Fibroblast of lung (primary cell): ENCODE measurements around the gene CUEDC1. TPM values are rescaled to one million over a fixed set of nuclear protein-coding genes. Genes with fewer than 3 reads are reported as not detected.

Experiments used
- DNase-seq, 2 donors: peaks; one replicate each; pipeline versions ENCODE4 v3.0.0 to v3.0.0-alpha.2; 2010; ENCODE audit warnings: low read depth in 2 of 2
- H2AFZ ChIP-seq: 2 replicates; pipeline ENCODE4 v1.5.1; 2012; ENCODE audit warnings: low read length, control low read depth, inconsistent platforms
- H3K27ac ChIP-seq: 2 replicates; pipeline ENCODE4 v1.5.1; 2011; ENCODE audit warnings: low read length, control low read depth; ENCODE audit not compliant: insufficient read depth
- H3K27me3 ChIP-seq: 2 replicates; pipeline ENCODE4 v1.5.1; 2011; ENCODE audit warnings: mild to moderate bottlenecking, low read length; ENCODE audit not compliant: control insufficient read depth, insufficient read depth
- H3K36me3 ChIP-seq: 2 replicates; pipeline ENCODE4 v1.5.1; 2011; ENCODE audit warnings: low read length; ENCODE audit not compliant: control insufficient read depth, insufficient read depth
- H3K4me1 ChIP-seq: 2 replicates; pipeline ENCODE4 v1.5.1; 2011; ENCODE audit warnings: low read length; ENCODE audit not compliant: control insufficient read depth, insufficient read depth; ENCODE audit errors: extremely low read depth
- H3K4me2 ChIP-seq: 2 replicates; pipeline ENCODE4 v1.5.1; 2011; ENCODE audit warnings: low read length, control low read depth; ENCODE audit not compliant: insufficient read depth; ENCODE audit errors: extremely low read depth
- H3K4me3 ChIP-seq, 4 experiments: fragments of 200-600 bp in 1 of 4; sonication (generic) in 1 of 4; replicated peaks in 1 of 4; 2 replicates each; pipeline ENCODE4 v1.5.1; 2011 to 2016; ENCODE audit warnings: low read length in 4 of 4, low read depth in 3 of 4, mild to moderate bottlenecking in 3 of 4, control low read depth in 2 of 4, inconsistent platforms in 1 of 4, mixed read lengths in 1 of 4; ENCODE audit not compliant: insufficient read depth in 1 of 4; ENCODE audit errors: control extremely low read depth in 1 of 4
- H3K79me2 ChIP-seq: 2 replicates; pipeline ENCODE4 v1.5.1; 2012; ENCODE audit warnings: mild to moderate bottlenecking, low read length, inconsistent platforms; ENCODE audit not compliant: control insufficient read depth, insufficient read depth
- H3K9ac ChIP-seq: 2 replicates; pipeline ENCODE4 v1.5.1; 2011; ENCODE audit warnings: mild to moderate bottlenecking, low read length, control low read depth; ENCODE audit not compliant: insufficient read depth
- H3K9me3 ChIP-seq: 2 replicates; pipeline ENCODE4 v1.5.1; 2012; ENCODE audit warnings: low read depth, low read length; ENCODE audit not compliant: control insufficient read depth, insufficient read depth
- H4K20me1 ChIP-seq: 2 replicates; pipeline ENCODE4 v1.5.1; 2011; ENCODE audit warnings: low read length; ENCODE audit not compliant: control insufficient read depth, insufficient read depth; ENCODE audit errors: extremely low read depth
- CTCF ChIP-seq, 2 donors: IDR thresholded peaks in 1 of 2; conservative IDR thresholded peaks in 1 of 2; 1 replicate in 1 of 2; 2 replicates in 1 of 2; pipeline ENCODE4 v1.5.1; 2011 to 2012; ENCODE audit warnings: low read length in 2 of 2, control low read depth in 1 of 2, inconsistent platforms in 1 of 2, low read depth in 1 of 2, mild to moderate bottlenecking in 1 of 2
- EZH2 ChIP-seq: IDR thresholded peaks from 2 replicates; pipeline ENCODE4 v1.5.1; 2012; ENCODE audit warnings: low read length, control low read depth, mild to moderate bottlenecking; ENCODE audit errors: missing control alignments
- polyA plus RNA-seq, 2 donors: library from polyadenylated mRNA; depleted of rRNA in 1 of 2; stranded (reverse) in 1 of 2; unstranded in 1 of 2; fragments of >200 nt; gene quantifications; 2 replicates each; pipeline ENCODE4 v1.2.1, GENCODE V29; 2011 to 2012; ENCODE audit warnings: missing spikeins in 1 of 2
- total RNA-seq: library from RNA; depleted of rRNA; stranded (reverse); fragments of >200 nt; gene quantifications from 2 replicates; pipeline ENCODE4 v1.2.1, GENCODE V29; 2014

The CUEDC1 gene
- total and polyA plus RNA-seq, 2 donors (not counting 1 experiment from before 2014, with no cell fraction given), result 11.9 to 34.9 TPM

- TF ChIP-seq EZH2, result no peak
- TF ChIP-seq CTCF (conservative IDR thresholded peaks at IDR 0.05 in 1 of 2, IDR thresholded peaks at IDR 0.05 in 1 of 2; ENCODE audit: low read depth in 1 of 2, low read length in 2 of 2), result no peak
- H3K4me2 ChIP-seq, result no peak overlapping the region
- no peaks in the 10 kb centered on the region for H3K27me3 ChIP-seq
- no peaks in the 10 kb centered on the region for H3K9me3 ChIP-seq
- H3K79me2 ChIP-seq, result no peaks in the 10 kb centered on the region
- no peaks in the 10 kb centered on the region for H3K36me3 ChIP-seq
- H2AFZ ChIP-seq, result no peak overlapping the region
- H3K4me1 ChIP-seq, result no peaks in the 10 kb centered on the region
- no peaks in the 10 kb centered on the region for H4K20me1 ChIP-seq
- no peak overlapping the region for H3K9ac ChIP-seq
- no peak for DNase-seq
- no peak overlapping the region for H3K27ac ChIP-seq
- H3K4me3 ChIP-seq, result no peak overlapping the region
Observed at GRCh38 chr17:57818066-57818465, 137.1 kb downstream of the CUEDC1 start.

- Histone ChIP-seq H3K4me2 (no peak overlapping the region), H3K79me2 (no peaks in the 10 kb centered on the region), H4K20me1 (no peaks in the 10 kb centered on the region), H2AFZ (no peak overlapping the region), H3K27ac (no peak overlapping the region), H3K9me3 (no peaks in the 10 kb centered on the region), H3K36me3 (no peaks in the 10 kb centered on the region), H3K9ac (no peak overlapping the region), H3K4me3 (no peak overlapping the region), H3K4me1 (no peaks in the 10 kb centered on the region), H3K27me3 (no peaks in the 10 kb centered on the region)
- TF ChIP-seq EZH2, result no peak
- TF ChIP-seq CTCF (conservative IDR thresholded peaks at IDR 0.05 in 1 of 2, IDR thresholded peaks at IDR 0.05 in 1 of 2; ENCODE audit: low read depth in 1 of 2, low read length in 2 of 2), result no peak
- no peak for DNase-seq
Observed at GRCh38 chr17:57817299-57817698, 137.9 kb downstream of the CUEDC1 start.

- Histone ChIP-seq H3K79me2 (no peaks in the 10 kb centered on the region), H3K4me3 (no peak overlapping the region), H3K27me3 (peaks cover 7% of the 10 kb centered on the region), H3K4me1 (no peaks in the 10 kb centered on the region), H3K9me3 (no peaks in the 10 kb centered on the region), H3K27ac (no peak overlapping the region), H3K36me3 (no peaks in the 10 kb centered on the region), H2AFZ (no peak overlapping the region), H3K9ac (no peak overlapping the region), H4K20me1 (no peaks in the 10 kb centered on the region), H3K4me2 (no peak overlapping the region)
- no peak for DNase-seq
- no peak for TF ChIP-seq EZH2
- TF ChIP-seq CTCF (conservative IDR thresholded peaks at IDR 0.05 in 1 of 2, IDR thresholded peaks at IDR 0.05 in 1 of 2; ENCODE audit: low read depth in 1 of 2, low read length in 2 of 2), result no peak
Observed at GRCh38 chr17:57814421-57814820, 140.8 kb downstream of the CUEDC1 start.
